ENCODE measurements around the gene CBFA2T3.

The CBFA2T3 gene

DNA sequence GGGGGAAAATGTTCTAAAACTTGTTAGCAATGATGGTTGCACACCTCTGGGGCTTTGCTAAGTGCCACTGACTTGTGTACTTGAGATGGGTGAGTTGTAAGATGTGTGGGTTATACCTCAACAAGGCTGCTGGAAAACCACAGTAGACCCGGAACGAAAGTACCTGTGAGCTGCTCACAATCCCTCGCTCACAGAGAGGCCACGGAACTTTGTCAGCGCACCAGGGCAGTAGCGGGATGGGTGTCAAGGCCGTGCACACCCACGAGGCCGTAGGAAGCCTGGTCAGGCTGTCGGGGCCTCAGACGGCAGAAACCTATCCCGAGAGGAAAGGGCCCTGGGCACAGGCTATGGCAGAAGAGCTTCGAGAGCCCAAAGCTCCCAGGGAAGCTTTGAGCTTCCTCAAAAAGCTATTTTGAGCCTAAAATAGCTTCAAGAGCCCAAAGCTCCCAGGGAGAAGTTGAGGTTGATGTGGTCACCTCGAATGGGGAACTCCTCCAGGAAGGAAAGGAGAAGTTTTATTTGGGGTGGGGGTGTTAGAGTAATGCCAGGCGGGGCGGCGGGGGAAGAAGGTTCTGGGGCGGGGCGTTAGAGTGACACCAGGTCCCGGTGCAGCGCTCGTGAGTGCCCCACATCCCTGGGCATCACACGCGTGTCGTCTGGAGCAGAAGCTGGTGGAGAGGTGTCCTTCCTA is 19.0 kb downstream of the CBFA2T3 start:
- no peaks in the 10 kb centered on the region for H3K9me3 ChIP-seq (ENCODE audit: control insufficient read depth, insufficient read depth, low read length)
- no peak overlapping the region for H3K9ac ChIP-seq (ENCODE audit: low read depth, low read length)
- H3K27me3 ChIP-seq (ENCODE audit: control insufficient read depth, insufficient read depth, low read length) = no peaks in the 10 kb centered on the region
- no peaks in the 10 kb centered on the region for H3K36me3 ChIP-seq (ENCODE audit: control insufficient read depth, insufficient read depth, low read length)
- H3K4me3 ChIP-seq (ENCODE audit: low read depth, low read length) = no peak overlapping the region
- no peaks in the 10 kb centered on the region for H3K4me1 ChIP-seq (ENCODE audit: control insufficient read depth, insufficient read depth, low read length)

- Histone ChIP-seq H3K36me3 (ENCODE audit: control insufficient read depth, insufficient read depth, low read length) (no peaks in the 10 kb centered on the region), H3K9ac (ENCODE audit: low read depth, low read length) (no peak overlapping the region), H3K9me3 (ENCODE audit: control insufficient read depth, insufficient read depth, low read length) (no peaks in the 10 kb centered on the region), H3K27me3 (ENCODE audit: control insufficient read depth, insufficient read depth, low read length) (no peaks in the 10 kb centered on the region), H3K4me3 (ENCODE audit: low read depth, low read length) (no peak overlapping the region), H3K4me1 (ENCODE audit: control insufficient read depth, insufficient read depth, low read length) (no peaks in the 10 kb centered on the region)
Observed at GRCh38 chr16:88957433-88957767, 19.6 kb downstream of the CBFA2T3 start.

DNA sequence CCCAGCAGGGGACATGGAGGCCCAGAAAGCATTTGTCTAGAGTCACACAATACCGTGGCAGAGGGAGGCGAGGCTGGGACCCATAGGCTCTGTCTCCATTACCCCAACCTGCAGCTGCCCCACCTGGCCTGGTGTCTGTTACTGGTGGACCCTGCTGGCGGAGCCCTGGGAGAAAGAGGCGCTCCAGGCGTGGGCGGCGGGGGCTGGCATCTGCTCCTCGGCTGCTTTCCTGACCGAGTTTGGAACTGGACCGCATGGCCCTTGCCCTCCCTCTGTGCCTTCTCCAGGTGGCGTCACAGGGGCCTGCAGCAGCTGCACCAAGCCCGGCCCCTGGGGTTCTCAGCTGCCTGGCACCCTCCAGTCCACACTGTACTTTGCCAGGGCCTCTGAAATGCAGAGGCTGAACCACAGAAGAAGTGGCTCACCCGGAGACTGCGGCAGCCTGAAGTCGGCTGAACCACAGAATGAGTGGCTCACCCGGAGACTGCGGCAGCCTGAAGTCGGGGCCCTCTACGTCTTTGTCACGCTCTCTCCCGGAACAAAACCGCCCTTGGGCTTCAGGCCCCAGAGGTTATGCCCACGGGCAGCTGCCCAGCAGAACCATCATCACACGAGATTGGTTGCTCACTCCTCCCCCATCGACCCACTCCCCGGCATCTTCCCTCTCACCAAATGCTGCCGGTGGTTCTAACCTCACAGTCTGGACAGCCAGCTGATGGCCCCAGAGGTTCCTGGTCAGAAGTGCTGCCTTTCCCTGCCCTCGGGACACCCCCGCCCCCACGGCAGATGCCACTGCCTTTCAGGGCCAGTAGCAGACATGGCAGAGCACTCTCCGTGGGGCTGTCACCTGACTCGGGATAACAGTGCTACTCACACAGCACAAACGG is 20.2 kb downstream of the CBFA2T3 start:
- Histone ChIP-seq H3K9me3 (ENCODE audit: control insufficient read depth, insufficient read depth, low read length) (no peaks in the 10 kb centered on the region), H3K4me3 (ENCODE audit: low read depth, low read length) (no peak overlapping the region), H3K4me1 (ENCODE audit: control insufficient read depth, insufficient read depth, low read length) (no peaks in the 10 kb centered on the region), H3K27me3 (ENCODE audit: control insufficient read depth, insufficient read depth, low read length) (no peaks in the 10 kb centered on the region), H3K36me3 (ENCODE audit: control insufficient read depth, insufficient read depth, low read length) (no peaks in the 10 kb centered on the region), H3K9ac (ENCODE audit: low read depth, low read length) (no peak overlapping the region)

DNA sequence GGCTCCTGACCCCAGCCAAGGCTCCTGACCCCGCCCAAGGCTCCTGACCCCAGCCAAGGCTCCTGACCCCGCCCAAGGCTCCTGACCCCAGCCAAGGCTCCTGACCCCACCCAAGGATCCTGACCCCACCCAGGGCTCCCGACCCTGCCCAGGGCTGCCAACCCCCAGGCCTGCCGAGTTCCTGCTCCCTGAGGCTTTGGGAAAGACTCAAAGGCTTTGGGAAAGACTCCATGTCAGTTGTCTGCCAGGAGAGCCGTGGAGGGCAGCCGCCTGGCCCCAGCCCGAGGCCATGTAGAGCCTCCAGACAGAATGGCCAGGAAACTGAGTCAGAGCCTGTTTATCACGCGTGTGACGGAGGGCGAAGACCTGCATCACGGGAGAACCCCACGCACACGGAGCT is 21.1 kb downstream of the CBFA2T3 start:
- H3K4me3 ChIP-seq (ENCODE audit: low read depth, low read length) = no peak overlapping the region
- no peak overlapping the region for H3K9ac ChIP-seq (ENCODE audit: low read depth, low read length)
- H3K9me3 ChIP-seq (ENCODE audit: control insufficient read depth, insufficient read depth, low read length) = no peaks in the 10 kb centered on the region
- no peaks in the 10 kb centered on the region for H3K4me1 ChIP-seq (ENCODE audit: control insufficient read depth, insufficient read depth, low read length)
- H3K27me3 ChIP-seq (ENCODE audit: control insufficient read depth, insufficient read depth, low read length) = no peaks in the 10 kb centered on the region
- H3K36me3 ChIP-seq (ENCODE audit: control insufficient read depth, insufficient read depth, low read length) = no peaks in the 10 kb centered on the region

DNA sequence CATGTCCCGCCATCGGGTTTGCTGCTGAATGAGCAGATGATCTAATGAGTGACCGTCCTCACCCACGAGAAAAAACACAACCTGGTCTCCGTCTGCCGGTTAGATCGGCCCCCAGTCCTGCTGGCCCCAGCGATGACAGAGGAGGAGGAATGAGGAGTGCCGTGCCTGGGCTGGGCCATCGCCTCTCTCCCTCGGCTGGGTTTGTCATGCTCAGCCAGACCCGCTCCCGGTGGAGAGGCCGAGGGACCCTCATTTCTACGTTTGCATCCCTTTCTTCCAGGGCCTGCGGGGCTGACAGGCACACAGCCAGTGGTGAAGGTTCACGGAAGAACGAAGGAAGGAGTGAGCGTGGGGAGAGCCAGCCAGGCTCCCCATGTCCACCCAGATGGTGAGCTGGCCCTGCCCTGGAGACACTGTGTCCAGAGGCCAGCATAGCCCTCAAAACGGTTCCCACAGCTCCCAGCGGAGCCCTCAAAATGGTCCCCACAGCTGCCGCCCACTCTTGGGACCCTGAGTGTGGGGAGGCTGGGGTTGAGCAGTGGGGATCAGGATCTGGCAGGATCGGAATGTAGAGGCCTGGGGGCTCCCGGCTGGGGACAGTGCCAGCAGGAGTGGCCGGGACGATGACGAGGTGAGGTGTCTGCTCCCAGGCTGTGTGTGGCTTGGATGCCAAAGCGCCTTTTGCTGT is 23.9 kb downstream of the CBFA2T3 start:
- H3K4me3 ChIP-seq (ENCODE audit: low read depth, low read length) = no peak overlapping the region
- H3K36me3 ChIP-seq (ENCODE audit: control insufficient read depth, insufficient read depth, low read length) = no peaks in the 10 kb centered on the region

GRCh38 chr16:88951989-88952388 is 25.0 kb downstream of the CBFA2T3 start:
- no peaks in the 10 kb centered on the region for H3K4me1 ChIP-seq (ENCODE audit: control insufficient read depth, insufficient read depth, low read length)
- H3K4me3 ChIP-seq (ENCODE audit: low read depth, low read length) = no peak overlapping the region
- H3K36me3 ChIP-seq (ENCODE audit: control insufficient read depth, insufficient read depth, low read length) = no peaks in the 10 kb centered on the region
- no peaks in the 10 kb centered on the region for H3K9me3 ChIP-seq (ENCODE audit: control insufficient read depth, insufficient read depth, low read length)
- no peak overlapping the region for H3K9ac ChIP-seq (ENCODE audit: low read depth, low read length)
- no peaks in the 10 kb centered on the region for H3K27me3 ChIP-seq (ENCODE audit: control insufficient read depth, insufficient read depth, low read length)

More for the DNA sequence above, 23.9 kb downstream of the CBFA2T3 start:
- H3K9ac ChIP-seq (ENCODE audit: low read depth, low read length) = no peak overlapping the region
- no peaks in the 10 kb centered on the region for H3K9me3 ChIP-seq (ENCODE audit: control insufficient read depth, insufficient read depth, low read length)
- H3K27me3 ChIP-seq (ENCODE audit: control insufficient read depth, insufficient read depth, low read length) = no peaks in the 10 kb centered on the region
- no peaks in the 10 kb centered on the region for H3K4me1 ChIP-seq (ENCODE audit: control insufficient read depth, insufficient read depth, low read length)

GRCh38 chr16:88951501-88951900 is 25.5 kb downstream of the CBFA2T3 start:
- Histone ChIP-seq H3K4me1 (ENCODE audit: control insufficient read depth, insufficient read depth, low read length) (no peaks in the 10 kb centered on the region), H3K36me3 (ENCODE audit: control insufficient read depth, insufficient read depth, low read length) (no peaks in the 10 kb centered on the region), H3K9me3 (ENCODE audit: control insufficient read depth, insufficient read depth, low read length) (no peaks in the 10 kb centered on the region), H3K27me3 (ENCODE audit: control insufficient read depth, insufficient read depth, low read length) (no peaks in the 10 kb centered on the region), H3K4me3 (ENCODE audit: low read depth, low read length) (no peak overlapping the region), H3K9ac (ENCODE audit: low read depth, low read length) (no peak overlapping the region)

DNA sequence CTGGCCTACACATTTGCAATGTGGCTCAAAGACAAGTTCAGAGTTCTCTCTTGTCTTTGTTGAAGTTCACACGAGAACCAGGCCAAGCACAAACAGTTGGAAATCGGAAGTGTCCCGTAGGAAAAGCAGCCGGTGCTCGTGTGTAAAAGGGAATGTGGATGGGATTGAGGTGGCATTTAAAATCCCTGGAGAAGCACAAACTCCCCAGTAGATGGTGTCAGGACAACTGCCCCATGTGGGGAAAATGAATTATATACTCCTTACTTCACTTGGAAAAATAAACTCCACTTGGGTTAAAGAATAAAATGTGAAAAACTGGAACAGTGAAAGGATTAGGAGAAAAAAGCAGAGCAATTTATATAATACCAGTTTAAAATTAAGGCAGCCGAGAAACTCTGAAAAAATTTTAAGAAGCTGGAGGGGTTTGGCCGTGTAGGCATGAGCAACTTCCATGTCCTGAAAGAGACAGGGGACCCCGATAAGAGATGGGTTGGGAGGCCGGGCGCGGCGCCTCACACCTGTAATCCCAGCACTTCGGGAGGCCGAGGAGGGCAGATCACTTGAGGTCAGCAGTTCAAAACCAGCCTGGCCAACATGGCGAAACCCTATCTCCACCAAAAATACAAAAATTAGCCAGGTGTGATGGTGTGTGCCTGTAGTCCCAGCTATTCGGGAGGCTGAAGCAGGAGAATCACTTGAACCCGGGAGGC is 28.1 kb downstream of the CBFA2T3 start:
- no peak overlapping the region for H3K9ac ChIP-seq (ENCODE audit: low read depth, low read length)
- H3K4me1 ChIP-seq (ENCODE audit: control insufficient read depth, insufficient read depth, low read length) = no peaks in the 10 kb centered on the region
- no peaks in the 10 kb centered on the region for H3K9me3 ChIP-seq (ENCODE audit: control insufficient read depth, insufficient read depth, low read length)
- H3K27me3 ChIP-seq (ENCODE audit: control insufficient read depth, insufficient read depth, low read length) = no peaks in the 10 kb centered on the region
- H3K36me3 ChIP-seq (ENCODE audit: control insufficient read depth, insufficient read depth, low read length) = no peaks in the 10 kb centered on the region
- H3K4me3 ChIP-seq (ENCODE audit: low read depth, low read length) = no peak overlapping the region

GRCh38 chr16:88945473-88945872 is 31.5 kb downstream of the CBFA2T3 start:
- H3K4me3 ChIP-seq (ENCODE audit: low read depth, low read length) = no peak overlapping the region
- no peaks in the 10 kb centered on the region for H3K9me3 ChIP-seq (ENCODE audit: control insufficient read depth, insufficient read depth, low read length)
- no peaks in the 10 kb centered on the region for H3K4me1 ChIP-seq (ENCODE audit: control insufficient read depth, insufficient read depth, low read length)
- peaks cover 6% of the 10 kb centered on the region for H3K27me3 ChIP-seq (ENCODE audit: control insufficient read depth, insufficient read depth, low read length)
- H3K9ac ChIP-seq (ENCODE audit: low read depth, low read length) = no peak overlapping the region
- no peaks in the 10 kb centered on the region for H3K36me3 ChIP-seq (ENCODE audit: control insufficient read depth, insufficient read depth, low read length)

DNA sequence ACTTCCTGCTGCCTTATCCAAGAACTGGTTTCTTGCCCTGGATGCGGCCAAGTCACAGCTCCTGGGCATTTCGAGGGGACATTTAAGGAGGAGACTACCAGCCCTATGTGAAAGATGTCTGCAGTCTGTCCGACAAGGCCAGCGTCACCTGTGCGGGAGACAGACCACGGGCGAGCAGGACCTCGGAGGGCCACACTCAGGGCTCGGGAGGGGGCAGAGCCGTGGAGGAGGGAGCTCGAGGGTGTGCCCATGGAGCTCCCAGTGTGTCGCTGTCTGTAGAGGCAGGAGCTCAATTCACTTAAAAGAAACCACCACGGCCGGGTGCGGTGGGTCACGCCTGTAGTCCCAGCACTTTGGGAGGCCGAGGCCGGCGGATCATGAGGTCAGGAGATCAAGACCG is 33.3 kb downstream of the CBFA2T3 start:
- no peak overlapping the region for H3K4me3 ChIP-seq (ENCODE audit: low read depth, low read length)
- H3K36me3 ChIP-seq (ENCODE audit: control insufficient read depth, insufficient read depth, low read length) = no peaks in the 10 kb centered on the region
- peaks cover 12% of the 10 kb centered on the region for H3K27me3 ChIP-seq (ENCODE audit: control insufficient read depth, insufficient read depth, low read length)
- no peak overlapping the region for H3K9ac ChIP-seq (ENCODE audit: low read depth, low read length)
- H3K9me3 ChIP-seq (ENCODE audit: control insufficient read depth, insufficient read depth, low read length) = no peaks in the 10 kb centered on the region
- H3K4me1 ChIP-seq (ENCODE audit: control insufficient read depth, insufficient read depth, low read length) = no peaks in the 10 kb centered on the region

- no peak overlapping the region for H3K9ac ChIP-seq (ENCODE audit: low read depth, low read length)
- no peaks in the 10 kb centered on the region for H3K4me1 ChIP-seq (ENCODE audit: control insufficient read depth, insufficient read depth, low read length)
- H3K36me3 ChIP-seq (ENCODE audit: control insufficient read depth, insufficient read depth, low read length) = no peaks in the 10 kb centered on the region
- H3K9me3 ChIP-seq (ENCODE audit: control insufficient read depth, insufficient read depth, low read length) = no peaks in the 10 kb centered on the region
- H3K4me3 ChIP-seq (ENCODE audit: low read depth, low read length) = no peak overlapping the region
- H3K27me3 ChIP-seq (ENCODE audit: control insufficient read depth, insufficient read depth, low read length) = peaks cover 12% of the 10 kb centered on the region
Observed at GRCh38 chr16:88943131-88943664, 33.8 kb downstream of the CBFA2T3 start.

Data from iPS-15b (cell line).